Spleen (tissue), 11 donors: Measurements from ENCODE around the gene RHOT2. TPM values are rescaled to one million over a fixed set of nuclear protein-coding genes. Genes with fewer than 3 reads are reported as not detected.

Source experiments
- DNase-seq: peaks from one replicate; pipeline ENCODE4 v3.0.0-alpha.2; 2020
- H3K27ac ChIP-seq, 8 donors: fragments of 200-600 bp; sonication (generic) in 7 of 8; 1 replicate in 4 of 8; 2 replicates in 4 of 8; pipeline versions ENCODE4 v1.5.0 to v1.8.0; 2016 to 2021; ENCODE audit warnings: inconsistent platforms in 4 of 8, mild to moderate bottlenecking in 4 of 8, moderate library complexity in 1 of 8
- H3K27me3 ChIP-seq, 7 donors: fragments of 200-600 bp; sonication (generic) in 6 of 7; replicated peaks in 1 of 7; 1 replicate in 4 of 7; 2 replicates in 3 of 7; pipeline versions ENCODE4 v1.5.0 to v1.8.0; 2016 to 2021; ENCODE audit warnings: inconsistent platforms in 3 of 7, mild to moderate bottlenecking in 1 of 7
- H3K36me3 ChIP-seq, 6 donors: fragments of 200-600 bp; sonication (generic) in 5 of 6; 1 replicate in 4 of 6; 2 replicates in 2 of 6; pipeline versions ENCODE4 v1.5.0 to v1.8.0; 2016 to 2021; ENCODE audit warnings: inconsistent platforms in 2 of 6
- H3K4me1 ChIP-seq, 6 donors: fragments of 200-600 bp; sonication (generic) in 5 of 6; 1 replicate in 3 of 6; 2 replicates in 3 of 6; pipeline versions ENCODE4 v1.5.0 to v1.8.0; 2016 to 2021; ENCODE audit warnings: inconsistent platforms in 3 of 6
- H3K4me3 ChIP-seq, 8 donors: fragments of 200-600 bp; sonication (generic) in 7 of 8; 1 replicate in 4 of 8; 2 replicates in 4 of 8; pipeline versions ENCODE4 v1.5.0 to v1.8.0; 2016 to 2021; ENCODE audit warnings: inconsistent platforms in 4 of 8, mild to moderate bottlenecking in 4 of 8, moderate library complexity in 2 of 8
- H3K9me3 ChIP-seq, 8 donors: fragments of 200-600 bp; sonication (generic) in 7 of 8; 1 replicate in 4 of 8; 2 replicates in 4 of 8; pipeline versions ENCODE4 v1.5.0 to v1.8.0; 2016 to 2021; ENCODE audit warnings: inconsistent platforms in 4 of 8
- POLR2A ChIP-seq, 3 donors: fragments of 450-650 bp; IDR thresholded peaks; one replicate each; pipeline ENCODE4 v1.5.1; 2017; ENCODE audit warnings: antibody characterized with exemption in 3 of 3, mild to moderate bottlenecking in 1 of 3
- POLR2AphosphoS5 ChIP-seq, 3 donors: sonication (generic); formaldehyde crosslinking; IDR thresholded peaks; one replicate each; pipeline ENCODE4 v1.5.1; 2017; ENCODE audit warnings: antibody characterized with exemption in 3 of 3
- WGBS, 5 donors: extraction: QIAGEN DNeasy Blood & Tissue Kit in 3 of 5; methylation state at CpG; one replicate each; pipeline versions ENCODE4 v1.1.5 to v1.1.7; 2013 to 2018; 5-methylcytosine and 5-hydroxymethylcytosine counted together
- intact Hi-C: fragments of 100-400 bp; cut with DNase I; formaldehyde crosslinking; loops from one replicate; pipeline ENCODE4 v1.15.0; 2023; ENCODE audit warnings: low total_unique reads
- polyA plus RNA-seq, 3 donors: library from polyadenylated mRNA; stranded (reverse); fragments of 200-250 nt; gene quantifications; one replicate each; pipeline ENCODE4 v1.2.1, GENCODE V29; 2013
- total RNA-seq, 7 donors: library from RNA; depleted of rRNA in 3 of 7; stranded (reverse); fragments of >200 nt in 3 of 7; fragmentation: NEBNext Ultra II Directional in 4 of 7; extraction: Animal tissue kit (Norgen Biotek cat#: 25700) in 4 of 7; gene quantifications; one replicate each; pipeline versions ENCODE4 v1.1.0 to v1.2.1, GENCODE V29; 2016 to 2021
- TF ChIP-seq, protein P1 (sequence below), 11 experiments: fragments of 200-600 bp in 7 of 11; fragments of 450-650 bp in 4 of 11; sonication (generic) in 4 of 11; IDR thresholded peaks in 8 of 11; conservative IDR thresholded peaks in 3 of 11; 1 replicate in 7 of 11; 2 replicates in 4 of 11; pipeline versions ENCODE4 v1.4.0 to v1.8.0; 2016 to 2021; ENCODE audit warnings: antibody characterized with exemption in 11 of 11, inconsistent platforms in 4 of 11, mild to moderate bottlenecking in 1 of 11
- donor health status: healthy with polysubstance abuse.
- donor health status: DM: no; HTN: no; CAD: no; lungs with moderate emphysema.
- donor health status: DM: no; HTN: no; CAD: no.
- donor health status: Bipolar disorder and iron deficiency.
- donor health status: healthy.
- donor health status: DM: no; HTN: no; CAD: no.
- donor health status: DM: yes; HTN: yes; CAD: no.

RHOT2 gene
- total and polyA plus RNA-seq, 10 donors: 71.3 to 309 (median 137) TPM

DNA sequence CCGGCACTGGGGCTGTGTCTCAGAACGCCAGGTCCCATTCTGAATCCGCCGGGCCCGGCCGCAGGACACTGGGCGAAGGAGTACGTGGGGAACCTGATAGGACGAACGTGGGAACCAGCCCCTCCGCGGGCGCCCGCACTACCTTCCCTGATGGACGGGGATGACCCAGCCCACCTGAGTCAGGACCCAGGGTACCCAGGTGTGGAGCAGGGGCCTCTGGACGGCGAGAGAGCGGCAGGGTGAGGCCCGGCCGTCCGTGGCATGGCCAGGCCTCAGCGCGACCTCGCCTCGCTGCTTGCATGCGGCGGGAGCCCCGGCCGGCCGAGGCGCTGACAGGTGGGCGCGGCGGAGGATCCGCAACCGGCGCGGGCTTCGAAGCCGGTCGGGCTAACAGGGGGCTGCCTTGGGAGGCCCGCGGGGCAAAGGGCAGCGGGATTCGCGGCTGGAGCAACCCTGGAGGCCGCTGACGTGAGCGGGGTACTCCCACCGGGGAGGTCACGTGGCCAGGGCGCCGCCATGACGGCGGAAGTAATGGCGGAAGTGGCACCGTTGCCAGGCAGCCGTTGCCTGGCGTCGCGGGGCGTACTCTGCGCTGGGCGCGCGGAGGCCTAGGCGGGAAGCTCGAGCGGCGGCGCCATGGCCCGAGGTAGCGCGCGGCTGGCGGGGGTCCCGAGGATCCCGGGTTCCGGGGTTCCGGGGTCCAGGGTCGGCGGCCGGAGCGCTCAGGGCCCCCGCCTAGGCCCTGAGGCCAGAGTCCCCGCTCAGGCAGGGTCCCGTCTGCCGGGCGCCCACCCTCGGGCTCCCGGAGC, 18.9 kb upstream of the RHOT2 start, which contains the start of gene WDR90:
WDR90 (plus strand) TSS at position 585 of the 809 bp plus-strand sequence; CDS start at position 637, 52 bp downstream.
- H3K4me3 ChIP-seq: peak within 1 kb of the TSS; percentile 52 to 94 (median 84)
- intact Hi-C loops: no loop called here
- H3K9me3 ChIP-seq: no peaks in the 10 kb centered on the region
- TF ChIP-seq POLR2A (IDR thresholded peaks at IDR 0.05): peak in 1 of 3 donors; percentile 51
- TF ChIP-seq, protein P1, sequence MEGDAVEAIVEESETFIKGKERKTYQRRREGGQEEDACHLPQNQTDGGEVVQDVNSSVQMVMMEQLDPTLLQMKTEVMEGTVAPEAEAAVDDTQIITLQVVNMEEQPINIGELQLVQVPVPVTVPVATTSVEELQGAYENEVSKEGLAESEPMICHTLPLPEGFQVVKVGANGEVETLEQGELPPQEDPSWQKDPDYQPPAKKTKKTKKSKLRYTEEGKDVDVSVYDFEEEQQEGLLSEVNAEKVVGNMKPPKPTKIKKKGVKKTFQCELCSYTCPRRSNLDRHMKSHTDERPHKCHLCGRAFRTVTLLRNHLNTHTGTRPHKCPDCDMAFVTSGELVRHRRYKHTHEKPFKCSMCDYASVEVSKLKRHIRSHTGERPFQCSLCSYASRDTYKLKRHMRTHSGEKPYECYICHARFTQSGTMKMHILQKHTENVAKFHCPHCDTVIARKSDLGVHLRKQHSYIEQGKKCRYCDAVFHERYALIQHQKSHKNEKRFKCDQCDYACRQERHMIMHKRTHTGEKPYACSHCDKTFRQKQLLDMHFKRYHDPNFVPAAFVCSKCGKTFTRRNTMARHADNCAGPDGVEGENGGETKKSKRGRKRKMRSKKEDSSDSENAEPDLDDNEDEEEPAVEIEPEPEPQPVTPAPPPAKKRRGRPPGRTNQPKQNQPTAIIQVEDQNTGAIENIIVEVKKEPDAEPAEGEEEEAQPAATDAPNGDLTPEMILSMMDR (IDR thresholded peaks at IDR 0.05 in 8 of 11, conservative IDR thresholded peaks at IDR 0.05 in 3 of 11): peak in 1 of 11 experiments; percentile 32
- TF ChIP-seq POLR2AphosphoS5 (IDR thresholded peaks at IDR 0.05): peak; percentile 88 to 92 (median 90)
- H3K4me1 ChIP-seq: peaks cover 13 to 63% (median 47%) of the 10 kb centered on the region in 6 donors
- WGBS, 5 donors: 0 to 2% (median 1%) methylated on average over 18 to 91 of the region's 91 CpGs
- peak within 1 kb of the TSS; percentile 36 to 96 (median 88) for H3K27ac ChIP-seq
- peak; percentile 99 for DNase-seq
- no peaks in the 10 kb centered on the region for H3K27me3 ChIP-seq
- peaks cover 0 to 21% (median 0%) of the 10 kb centered on the region in 6 donors for H3K36me3 ChIP-seq

DNA sequence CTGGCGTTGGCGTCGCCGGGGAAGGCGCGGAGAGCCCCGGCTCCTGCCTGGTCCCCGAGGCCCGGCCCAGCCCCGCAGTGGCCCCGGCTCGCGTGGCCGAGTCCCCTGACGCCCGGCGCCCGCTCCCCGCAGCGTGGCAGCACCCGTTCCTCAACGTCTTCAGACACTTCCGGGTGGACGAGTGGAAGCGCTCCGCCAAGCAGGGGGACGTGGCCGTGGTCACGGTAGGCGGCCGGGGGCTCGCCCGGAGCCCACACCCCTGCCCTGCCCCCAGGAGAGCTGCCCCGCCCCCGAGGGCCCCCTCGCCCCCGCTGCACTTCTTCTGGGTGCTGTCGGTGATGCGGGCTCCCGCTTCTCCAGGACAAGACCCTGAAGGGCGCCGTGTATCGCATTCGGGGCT, 18.3 kb upstream of the RHOT2 start:
- peak; percentile 88 for DNase-seq
- peak overlapping the region in 6 of 8 donors; percentile 80 to 96 (median 90) for H3K27ac ChIP-seq
- intact Hi-C loops: no loop called here
- H3K27me3 ChIP-seq: no peaks in the 10 kb centered on the region
- H3K36me3 ChIP-seq: peaks cover 0 to 21% (median 0%) of the 10 kb centered on the region in 6 donors
- WGBS, 5 donors: 2 to 6% (median 3%) methylated on average over 23 to 44 of the region's 44 CpGs
- no peaks in the 10 kb centered on the region for H3K9me3 ChIP-seq
- TF ChIP-seq POLR2A (IDR thresholded peaks at IDR 0.05): no peak
- no peak for TF ChIP-seq POLR2AphosphoS5 (IDR thresholded peaks at IDR 0.05)
- TF ChIP-seq, protein P1 (IDR thresholded peaks at IDR 0.05 in 8 of 11, conservative IDR thresholded peaks at IDR 0.05 in 3 of 11): no peak
- H3K4me1 ChIP-seq: peaks cover 13 to 56% (median 47%) of the 10 kb centered on the region in 6 donors
- H3K4me3 ChIP-seq: peak overlapping the region; percentile 52 to 94 (median 84)

DNA sequence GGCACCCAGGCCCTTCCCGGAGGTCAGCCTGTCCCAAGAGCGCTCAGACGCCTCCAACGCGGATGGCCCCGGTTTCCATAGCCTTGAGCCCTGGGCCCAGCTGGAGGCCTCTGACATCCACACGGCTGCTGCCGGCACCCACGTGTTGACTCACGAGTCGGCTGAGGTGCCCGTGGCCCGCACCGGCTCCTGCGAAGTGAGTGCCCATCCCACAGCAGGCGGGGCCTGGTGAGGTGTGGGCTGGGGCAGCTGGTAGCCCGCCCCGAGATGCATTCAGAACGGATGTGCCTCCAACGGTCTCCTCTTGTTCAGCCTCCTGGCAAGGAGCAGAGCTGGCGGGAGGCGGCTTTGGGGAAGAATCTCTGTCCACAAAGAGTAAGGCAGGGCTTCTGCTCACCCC, 16.1 kb upstream of the RHOT2 start:
- H3K4me3 ChIP-seq: no peak overlapping the region
- 88 to 94% (median 91%) methylated on average over 12 to 22 of the region's 22 CpGs for WGBS, 5 donors
- DNase-seq: no peak
- no peak overlapping the region for H3K27ac ChIP-seq
- peaks cover 0 to 40% (median 0%) of the 10 kb centered on the region in 6 donors for H3K36me3 ChIP-seq
- TF ChIP-seq POLR2A (IDR thresholded peaks at IDR 0.05) (no peak), POLR2AphosphoS5 (IDR thresholded peaks at IDR 0.05) (no peak)
- TF ChIP-seq, protein P1 (IDR thresholded peaks at IDR 0.05 in 8 of 11, conservative IDR thresholded peaks at IDR 0.05 in 3 of 11): no peak
- no peaks in the 10 kb centered on the region for H3K27me3 ChIP-seq
- H3K9me3 ChIP-seq: no peaks in the 10 kb centered on the region
- intact Hi-C loops: no loop called here
- H3K4me1 ChIP-seq: peaks cover 13 to 42% (median 34%) of the 10 kb centered on the region in 6 donors
